M059J (cell line): Measurements from ENCODE around the gene TOP1. TPM values are rescaled to one million over a fixed set of nuclear protein-coding genes. Genes with fewer than 3 reads are reported as not detected.
"Not testable (repeated sequence)": the region's sequence is repeated elsewhere in the genome, so short reads cannot be mapped to it uniquely, and the experiment has no call there.

Experiments
- DNase-seq: peaks from one replicate; pipeline ENCODE4 v3.0.0-alpha.2; 2012; ENCODE audit warnings: low read depth
- total RNA-seq: library from RNA; depleted of rRNA; stranded (reverse); fragments of >200 nt; shearing (Covaris generic); gene quantifications from 2 replicates; pipeline ENCODE4 v1.2.3, GENCODE V29; 2014

TOP1 gene
- total RNA-seq, 1 experiment from 2014 or later, result 49.9 TPM

DNA sequence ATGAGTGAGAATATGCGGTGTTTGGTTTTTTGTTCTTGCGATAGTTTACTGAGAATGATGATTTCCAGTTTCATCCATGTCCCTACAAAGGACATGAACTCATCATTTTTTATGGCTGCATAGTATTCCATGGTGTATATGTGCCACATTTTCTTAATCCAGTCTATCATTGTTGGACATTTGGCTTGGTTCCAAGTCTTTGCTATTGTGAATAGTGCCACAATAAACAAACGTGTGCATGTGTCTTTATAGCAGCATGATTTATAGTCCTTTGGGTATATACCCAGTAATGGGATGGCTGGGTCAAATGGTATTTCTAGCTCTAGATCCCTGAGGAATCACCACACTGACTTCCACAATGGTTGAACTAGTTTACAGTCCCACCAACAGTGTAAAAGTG, 99.7 kb downstream of the TOP1 start:
- not testable (repeated sequence) for DNase-seq

DNA sequence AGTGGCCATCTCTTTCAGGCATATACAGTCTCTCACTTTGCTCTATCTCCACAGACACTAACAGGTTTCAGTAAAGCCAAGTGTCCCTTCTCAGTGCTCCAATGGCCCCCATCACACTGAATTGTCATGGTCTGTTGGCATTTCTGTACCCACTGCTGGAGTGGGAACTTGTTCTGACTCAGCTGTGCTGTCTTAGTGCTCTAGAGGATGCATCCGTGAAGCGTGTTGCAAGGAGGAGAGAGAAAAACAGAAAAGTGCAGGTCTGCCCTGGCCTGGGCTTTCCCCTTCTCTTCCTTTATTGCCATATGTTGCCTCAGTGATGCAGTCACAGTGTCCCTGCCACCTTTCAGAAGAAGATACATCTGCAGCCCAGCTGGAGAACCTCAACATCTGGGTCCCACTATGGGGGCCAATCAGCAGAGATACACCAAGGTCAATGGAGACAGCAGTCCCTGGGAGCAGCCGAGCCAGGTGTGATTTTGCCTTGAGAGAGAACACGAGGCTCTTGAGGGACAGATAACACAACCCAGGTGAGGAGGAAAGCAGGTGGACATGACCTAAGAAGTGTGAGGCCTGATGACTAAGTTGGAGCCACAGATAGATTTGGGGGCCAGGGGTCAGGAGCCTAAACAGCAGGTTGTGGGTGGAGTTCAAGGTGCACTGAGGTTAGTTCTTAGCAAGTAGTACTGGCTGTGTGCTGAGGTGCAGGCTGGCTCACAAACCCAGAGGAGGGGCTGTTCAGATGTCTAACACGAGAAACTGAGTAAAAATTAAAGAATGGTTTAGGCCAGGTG, 103.2 kb downstream of the TOP1 start:
- no peak for DNase-seq

DNA sequence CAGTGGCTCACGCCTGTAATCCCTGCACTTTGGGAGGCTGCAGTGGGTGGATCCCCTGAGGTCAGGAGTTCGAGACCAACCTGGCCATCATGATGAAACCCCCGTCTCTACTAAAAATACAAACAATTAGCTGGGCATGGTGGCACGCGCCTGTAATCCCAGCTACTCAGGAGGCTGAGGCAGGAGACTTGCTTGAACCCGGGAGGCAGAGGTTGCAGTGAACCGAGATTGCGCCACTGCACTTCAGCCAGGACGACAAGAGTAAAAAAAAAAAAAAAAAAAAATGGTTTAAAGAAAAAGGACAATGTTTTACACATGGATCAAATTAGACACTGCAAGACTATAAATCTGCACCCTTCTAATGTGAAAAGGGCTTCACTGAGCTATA, 103.8 kb downstream of the TOP1 start:
- not testable (repeated sequence) for DNase-seq

DNA sequence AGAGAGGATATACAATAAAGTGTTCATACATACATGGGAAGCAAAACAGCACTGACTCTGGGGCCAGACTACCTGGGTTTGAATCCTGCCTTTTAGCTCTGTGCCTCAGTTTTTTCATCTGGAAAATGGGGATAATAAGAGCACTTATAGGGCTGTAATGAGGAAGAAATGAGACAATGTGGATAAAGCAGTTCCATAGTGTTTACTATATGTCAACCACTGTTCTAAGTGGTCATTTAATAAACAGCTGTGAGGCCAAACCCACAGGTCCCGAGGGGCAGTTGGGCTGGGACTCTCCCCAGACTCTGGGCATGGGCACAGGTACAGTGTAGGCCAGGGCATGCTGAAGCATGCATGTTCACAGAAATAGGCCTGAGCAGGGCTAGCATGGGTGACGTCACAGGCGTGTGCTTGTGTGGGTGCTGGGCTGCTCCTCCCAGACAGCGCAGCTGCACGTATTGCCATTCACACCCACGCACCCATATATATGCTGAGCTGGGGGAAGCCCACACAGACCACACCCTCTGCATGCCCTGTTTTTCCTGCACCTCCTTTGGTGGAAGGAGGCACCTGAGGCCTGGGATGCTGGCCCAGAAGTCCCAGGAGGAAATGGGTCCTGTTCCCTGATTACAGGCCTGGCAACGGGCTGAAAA, 105.2 kb downstream of the TOP1 start:
- DNase-seq, result no peak

DNA sequence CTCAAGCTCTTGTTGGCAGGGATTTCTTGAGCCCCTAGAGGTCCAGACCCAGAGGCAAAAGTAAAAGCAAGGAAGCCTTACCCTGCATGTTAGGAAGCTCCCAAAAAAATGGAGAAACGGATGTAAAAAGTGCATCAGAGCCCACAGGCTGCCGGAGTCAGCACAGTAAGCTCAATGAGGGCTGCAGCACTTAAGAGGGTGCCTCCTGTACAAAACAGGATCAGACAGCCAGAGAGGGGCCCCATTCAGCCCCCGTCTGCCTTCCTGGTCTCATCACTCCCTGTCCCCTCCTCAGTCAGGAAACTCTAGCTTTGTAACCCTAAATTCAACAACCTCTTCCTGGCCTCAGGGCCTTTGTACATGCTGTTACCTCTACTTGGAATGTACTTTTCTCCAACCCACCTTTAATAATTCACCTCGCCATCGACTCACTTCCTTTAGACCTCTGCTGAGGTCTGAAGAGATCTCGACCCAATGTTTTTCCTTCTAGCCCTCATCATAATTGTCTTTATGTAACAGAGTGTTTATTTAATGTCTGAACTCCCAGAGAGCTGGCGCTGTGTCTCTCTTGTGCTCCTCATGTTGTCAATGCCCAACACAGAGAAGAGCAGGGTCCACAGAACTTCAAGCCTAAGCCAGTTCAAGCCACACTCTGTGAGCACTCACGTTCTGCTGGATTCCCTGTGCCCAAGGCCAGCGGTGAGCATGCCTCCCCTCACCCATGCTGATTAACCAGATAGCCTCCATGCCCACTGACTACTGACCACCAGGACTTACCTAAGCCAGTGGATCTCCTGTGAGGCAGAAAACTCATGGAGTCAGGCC, 106.0 kb downstream of the TOP1 start:
- DNase-seq, result peak; percentile 22

DNA sequence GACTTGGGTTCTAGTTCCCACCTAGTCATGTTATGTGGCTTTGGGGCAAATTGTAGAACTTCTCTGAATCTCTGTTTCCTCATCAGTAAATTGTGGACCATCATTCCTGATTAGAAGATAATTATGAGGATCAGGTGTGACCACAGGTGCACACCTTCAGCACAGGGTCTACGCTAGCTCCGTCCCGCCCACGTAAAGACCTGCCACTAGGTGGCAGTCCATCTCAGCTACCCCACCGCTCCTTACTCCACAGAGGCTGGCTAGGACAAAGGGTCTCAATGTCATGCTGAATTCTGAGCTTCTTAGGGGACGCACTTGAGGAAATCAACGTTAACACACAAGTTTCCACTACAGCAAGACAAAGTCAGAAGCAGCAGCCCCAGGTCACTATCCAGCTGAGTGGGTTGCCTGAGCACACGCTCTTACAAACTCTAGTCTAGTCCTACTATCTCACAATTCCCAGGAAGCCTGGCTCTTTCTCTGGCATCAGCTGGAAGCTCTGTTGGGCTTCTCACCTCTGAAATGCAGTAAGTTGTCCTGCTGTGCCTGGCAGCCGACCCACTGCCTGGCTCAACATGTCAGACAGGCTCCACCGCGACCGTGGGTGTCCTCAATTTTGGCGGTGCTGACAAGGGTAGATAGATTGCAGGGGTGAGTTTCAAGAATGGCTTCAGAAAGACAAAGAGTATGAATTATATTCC, 106.7 kb downstream of the TOP1 start:
- peak; percentile 27 for DNase-seq

DNA sequence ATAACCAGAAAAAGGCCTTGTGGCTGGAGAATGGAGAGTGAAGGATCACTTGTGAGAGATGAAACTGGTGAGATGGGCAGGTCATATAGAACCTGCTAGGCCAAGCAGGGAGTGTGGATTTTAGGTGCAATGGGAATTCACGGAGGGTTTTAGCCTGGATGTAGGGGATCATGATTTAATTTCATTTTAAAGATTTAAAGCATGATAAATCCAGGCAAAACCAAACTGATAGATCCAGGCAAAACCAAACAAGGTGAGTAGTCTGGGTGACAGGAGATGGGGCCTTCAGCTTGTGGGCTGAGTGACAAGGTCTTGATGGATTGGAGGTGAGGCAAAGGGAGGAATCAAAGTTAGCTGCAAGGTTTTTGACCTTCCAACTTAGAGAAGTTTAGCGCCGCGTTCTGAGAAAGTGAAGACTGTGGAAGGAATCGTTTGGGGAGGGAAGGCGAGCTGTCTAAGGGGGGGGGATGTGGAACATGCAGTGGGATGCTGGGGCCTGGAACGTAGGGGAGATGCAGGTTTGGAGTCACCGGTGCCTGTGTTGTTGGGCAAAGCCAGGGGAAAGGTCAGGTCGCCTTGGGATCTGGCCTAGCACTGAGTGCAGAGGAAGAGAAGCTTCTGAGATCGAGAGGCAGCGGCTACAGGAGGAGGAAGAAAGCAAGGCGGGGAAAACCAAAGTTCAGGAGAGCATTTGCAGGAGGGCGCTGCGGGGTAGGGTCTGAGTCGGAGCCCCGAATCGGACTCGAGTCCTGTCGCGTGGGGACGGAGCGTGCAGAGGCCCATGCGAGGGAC, 107.5 kb downstream of the TOP1 start:
- peak; percentile 21 for DNase-seq

DNA sequence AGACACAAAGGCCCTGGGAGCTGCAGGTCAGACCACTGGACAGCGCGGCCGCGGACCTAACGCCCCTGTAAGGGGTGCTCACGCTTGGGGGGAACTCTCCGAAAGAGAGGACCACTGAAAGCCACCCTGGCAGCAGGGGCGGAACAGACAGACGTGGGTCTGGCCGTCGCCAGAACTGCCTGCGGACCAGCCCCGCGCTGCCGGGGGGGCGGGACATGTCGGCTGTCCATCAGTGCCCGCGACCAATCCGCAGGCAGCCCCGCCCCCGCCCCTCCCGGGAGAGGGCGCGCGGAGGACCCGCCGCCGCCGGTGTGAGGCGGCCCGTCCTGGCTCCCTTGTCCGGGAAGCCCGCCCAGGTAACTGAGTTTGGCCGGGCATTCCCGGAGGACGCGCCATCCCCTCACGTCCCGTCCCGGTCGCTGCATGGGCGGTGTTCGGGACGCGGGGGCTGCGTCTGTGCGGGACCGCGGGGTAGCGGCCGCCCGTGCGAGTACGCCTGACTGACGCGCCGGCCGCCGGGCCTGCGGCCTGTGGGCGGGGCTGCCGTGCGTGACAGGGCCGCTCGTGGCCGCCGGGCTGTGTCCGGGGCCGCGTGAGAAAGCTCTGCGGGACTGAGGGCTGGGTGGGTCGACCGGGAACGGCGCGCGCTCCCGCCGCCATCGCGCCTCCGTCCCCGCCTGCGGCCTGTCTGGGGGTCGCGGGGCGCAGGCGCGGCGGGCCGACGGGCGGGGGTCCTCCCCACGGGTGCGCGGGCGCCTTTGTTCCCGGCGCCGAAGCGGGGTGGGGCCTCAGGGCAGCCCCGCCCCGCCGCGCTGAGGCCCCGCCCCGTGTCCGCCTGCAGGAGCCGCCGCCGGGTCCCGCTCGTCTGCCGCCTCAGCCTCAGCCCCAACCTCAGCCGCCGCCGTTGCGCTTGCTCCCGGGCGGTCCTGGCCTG, 108.3 kb downstream of the TOP1 start, which contains the start of gene PLCG1:
Gene PLCG1, plus strand, starts transcription at position 864 of the 934 bp plus-strand sequence. CDS start 99 bp downstream, outside the sequence.
- peak; percentile 82 for DNase-seq

DNA sequence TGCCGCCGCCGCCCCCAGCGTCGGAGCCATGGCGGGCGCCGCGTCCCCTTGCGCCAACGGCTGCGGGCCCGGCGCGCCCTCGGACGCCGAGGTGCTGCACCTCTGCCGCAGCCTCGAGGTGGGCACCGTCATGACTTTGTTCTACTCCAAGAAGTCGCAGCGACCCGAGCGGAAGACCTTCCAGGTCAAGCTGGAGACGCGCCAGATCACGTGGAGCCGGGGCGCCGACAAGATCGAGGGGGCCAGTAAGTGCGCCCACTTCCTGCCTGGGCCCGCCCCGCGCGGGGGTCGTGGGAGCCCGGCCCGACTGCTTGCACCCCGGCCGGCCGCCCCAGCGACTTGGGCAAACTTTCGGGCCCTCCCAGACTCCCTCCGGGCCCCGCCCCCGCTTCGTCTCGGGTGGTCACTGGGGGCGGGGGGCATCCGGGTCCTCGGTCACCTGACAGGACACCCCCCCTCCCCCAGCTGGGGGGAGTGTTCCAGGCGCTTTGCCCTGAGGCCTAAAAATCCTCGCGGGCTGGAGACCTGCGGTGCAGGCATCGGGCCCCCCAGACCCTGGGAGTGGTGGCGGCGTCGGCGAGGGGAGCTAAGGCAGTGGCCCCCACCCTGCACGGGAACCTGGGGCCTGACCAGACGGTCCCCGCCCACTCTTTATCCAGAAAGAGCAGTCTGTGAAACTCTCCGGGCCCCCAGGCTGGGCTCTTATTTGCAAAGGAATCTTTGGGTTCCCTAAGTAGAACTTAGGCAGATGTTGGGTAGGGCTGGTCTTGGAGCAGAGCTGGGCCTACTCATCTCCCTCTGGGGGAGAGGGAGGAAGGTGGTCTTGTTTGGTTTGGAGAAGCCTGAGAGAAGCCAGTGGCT, 109.2 kb downstream of the TOP1 start:
- DNase-seq, result peak; percentile 75

DNA sequence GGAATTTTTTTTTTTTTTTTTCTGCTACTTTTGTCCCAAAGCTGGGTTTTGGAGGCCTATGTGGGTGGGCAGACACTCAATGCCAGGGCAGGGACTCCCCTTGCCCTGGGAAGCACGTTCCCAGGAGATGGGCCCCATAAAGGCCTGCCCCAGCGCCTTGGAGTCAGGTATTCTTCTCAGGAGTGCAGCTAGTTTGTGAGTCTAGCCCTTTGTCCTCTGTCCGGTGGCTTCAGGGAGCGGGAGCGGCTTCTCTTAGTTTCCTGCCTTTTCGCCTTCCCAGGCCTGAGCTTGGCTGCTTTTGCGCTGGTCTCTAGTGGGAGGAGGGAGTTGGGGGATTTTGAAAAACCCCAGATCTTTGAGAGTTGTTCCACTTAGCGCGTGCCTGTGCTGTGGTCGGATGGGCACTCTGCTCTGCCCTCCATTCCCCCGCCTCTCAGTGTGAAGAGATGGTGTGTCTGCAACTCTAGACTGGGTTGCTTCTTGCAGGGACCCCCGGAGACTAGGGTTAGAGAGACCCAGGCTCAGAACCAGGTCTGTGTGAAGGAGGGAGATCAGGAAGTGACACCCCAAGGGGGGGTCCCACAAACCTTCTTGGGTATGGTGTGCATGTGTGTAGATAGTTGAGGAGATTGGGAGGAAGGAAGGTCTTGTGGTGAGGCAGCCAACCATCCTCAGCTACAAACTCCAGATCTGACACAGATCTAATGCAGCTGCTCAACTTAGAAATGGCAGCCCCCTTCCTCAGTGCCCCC, 110.0 kb downstream of the TOP1 start:
- peak; percentile 30 for DNase-seq

DNA sequence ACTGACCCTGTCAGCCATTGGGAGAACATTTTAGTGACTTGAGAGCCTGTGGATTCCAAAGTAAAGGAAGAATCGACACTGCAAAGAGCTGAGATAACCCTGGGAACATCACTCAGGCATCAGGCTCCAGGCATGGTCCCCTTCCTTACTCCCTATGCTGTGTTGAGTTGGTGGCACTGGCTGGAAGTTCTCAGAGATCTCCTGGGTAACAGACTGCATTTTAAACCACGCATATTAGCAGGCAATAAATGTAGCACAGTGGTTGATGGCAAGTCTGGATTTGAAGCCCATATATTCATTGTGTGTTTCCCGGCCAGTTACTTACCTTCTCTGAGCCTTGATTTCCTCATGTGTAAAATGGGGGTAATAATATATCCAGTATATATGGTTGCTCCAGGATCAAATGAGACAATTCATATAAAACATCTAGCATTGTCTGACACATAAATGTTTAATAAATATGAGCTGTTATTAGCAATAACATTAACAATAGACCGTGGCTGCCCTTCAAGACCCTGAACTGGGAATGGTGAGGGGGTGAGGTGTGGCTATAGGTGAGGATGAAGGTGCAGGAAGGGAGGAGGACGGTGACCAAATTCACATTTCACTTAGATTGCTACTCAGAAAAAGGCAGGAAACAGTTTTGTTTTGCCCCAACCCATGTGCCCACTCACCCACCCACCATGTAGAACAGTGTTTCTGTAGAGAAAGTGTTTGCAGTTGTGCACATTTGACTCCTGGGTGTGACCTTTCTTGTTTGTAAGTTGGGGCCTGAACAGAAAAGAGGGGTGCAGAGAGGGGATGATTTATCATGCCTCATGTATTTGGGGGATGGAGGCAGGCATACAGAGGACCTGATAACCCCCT, 110.8 kb downstream of the TOP1 start:
- DNase-seq, result no peak

DNA sequence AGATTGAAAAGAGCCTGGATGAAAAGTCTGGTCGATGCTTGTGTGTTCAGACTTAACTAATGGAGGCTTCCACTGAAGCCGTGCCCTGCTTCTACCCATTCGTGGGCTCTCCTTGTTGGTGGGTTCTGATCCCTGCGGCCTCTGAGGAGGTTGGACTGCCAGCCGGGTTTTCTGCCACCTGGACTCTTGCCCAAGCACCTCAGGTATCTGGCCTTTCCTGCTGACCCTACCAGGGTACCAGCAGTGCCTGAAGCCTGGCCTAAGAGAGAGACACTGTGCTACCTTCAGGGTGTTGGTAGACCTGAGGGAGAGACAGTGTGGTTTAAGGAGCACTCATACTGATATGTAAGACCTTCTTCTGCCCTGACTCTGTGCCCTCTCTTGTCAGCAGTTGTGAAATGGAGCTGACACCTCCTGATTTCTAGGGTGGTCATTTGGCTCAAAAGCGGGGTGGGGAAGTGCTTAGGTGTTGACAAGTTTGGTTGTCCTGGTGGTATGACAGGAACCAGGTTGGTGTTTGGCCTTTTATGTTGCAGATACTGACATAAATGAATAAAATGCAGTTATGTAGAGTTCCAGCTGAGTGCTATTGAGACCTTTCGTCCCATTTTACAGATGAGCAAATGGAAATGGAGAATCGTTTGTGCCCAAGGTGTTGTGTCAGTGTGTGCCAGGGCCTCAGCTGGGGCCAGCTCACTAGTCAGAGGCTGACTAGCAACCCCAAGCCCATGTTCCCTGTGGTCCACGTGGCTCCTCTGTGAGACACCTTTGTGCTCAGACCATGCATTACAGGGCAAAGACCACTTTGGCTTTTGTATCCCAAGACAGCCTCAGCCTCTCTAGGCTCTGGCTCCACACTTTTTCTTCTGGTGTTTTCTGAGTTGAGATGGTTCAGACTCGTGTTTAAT, 111.9 kb downstream of the TOP1 start:
- DNase-seq, result no peak

DNA sequence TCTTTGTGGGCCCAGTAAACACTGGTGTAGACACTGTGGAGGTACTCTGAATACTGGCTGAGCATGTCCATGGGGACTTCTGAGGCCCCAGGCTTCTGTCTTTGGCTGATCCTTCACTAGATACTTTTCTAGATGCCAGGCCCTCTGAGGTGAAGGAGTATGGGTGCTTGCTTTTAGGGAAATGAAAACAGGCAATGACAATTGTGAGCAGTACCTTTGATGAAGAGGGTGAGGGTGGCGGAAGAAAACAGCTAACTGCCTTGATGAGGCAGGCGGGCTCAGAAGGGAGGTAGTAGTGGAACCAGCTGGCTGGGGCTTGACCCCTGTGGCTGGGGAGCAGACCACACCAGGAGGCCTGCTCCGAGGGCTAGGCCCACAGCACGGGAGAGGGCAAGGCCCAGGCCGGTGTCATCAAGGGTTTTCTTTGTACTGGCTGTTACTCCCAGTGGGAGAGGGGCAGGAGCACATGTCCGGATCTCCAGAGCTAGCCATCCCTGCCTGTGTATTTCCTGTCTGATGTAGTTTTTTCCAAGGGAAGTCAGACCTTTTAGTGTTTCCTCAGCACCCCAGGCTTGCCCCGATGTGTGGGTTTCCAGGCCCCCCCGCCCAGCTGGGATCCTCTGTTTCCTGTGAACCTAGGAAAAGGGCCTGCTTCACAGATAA, 112.7 kb downstream of the TOP1 start:
- DNase-seq, result peak; percentile 42

DNA sequence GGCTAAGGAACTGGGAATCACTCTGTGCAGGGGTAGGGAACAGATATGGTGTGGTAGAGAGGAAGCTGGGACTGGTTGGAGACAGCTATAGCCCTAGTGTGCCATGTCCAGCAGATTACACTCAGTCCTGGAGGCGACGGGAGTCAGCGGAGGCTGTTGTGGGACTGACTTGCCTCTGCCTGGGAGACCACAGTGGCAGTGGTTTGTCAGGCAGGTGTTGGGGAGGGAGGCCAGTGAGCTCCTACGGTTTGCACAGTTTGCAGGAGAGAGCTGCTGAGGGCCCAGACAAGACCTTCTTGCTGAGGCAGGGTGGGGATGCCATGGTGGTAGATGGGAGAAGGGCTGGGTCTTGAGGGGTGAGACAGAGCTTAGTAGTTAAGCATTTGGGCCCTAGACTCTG, 113.6 kb downstream of the TOP1 start:
- no peak for DNase-seq

DNA sequence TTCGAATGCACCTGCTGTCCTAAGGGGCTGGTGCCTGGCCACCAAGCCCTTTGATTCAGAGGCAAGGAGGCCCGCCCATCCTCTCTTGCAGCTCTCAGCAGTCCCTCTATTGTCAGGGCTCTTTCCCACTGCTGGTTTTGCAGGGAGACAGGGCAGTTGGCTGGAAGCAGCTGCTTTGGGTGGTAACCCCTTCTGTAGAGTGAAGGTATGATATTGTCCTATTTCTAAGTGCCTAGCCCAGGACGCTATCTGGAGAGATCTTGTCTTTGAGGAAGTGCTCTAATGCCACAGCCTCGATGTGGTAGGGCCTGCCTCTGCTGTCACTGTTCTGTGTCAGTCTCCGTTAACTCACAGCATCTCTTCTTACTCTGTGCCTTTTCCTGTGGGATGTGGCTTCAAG, 114.3 kb downstream of the TOP1 start:
- DNase-seq, result no peak
